GM10248 (cell line): ENCODE results near the gene EIF4EBP2.

Experiments used
- CTCF ChIA-PET: fragments of 300-600 bp; sonication (Branson Sonifier 250); formaldehyde crosslinking; extraction: SDS; loops from one replicate; lab custom pipeline; 2021; ENCODE audit warnings: antibody characterized with exemption; lab: Yijun Ruan, JAX
- POLR2A ChIA-PET: fragments of 350-650 bp; sonication (Branson Sonifier 250); formaldehyde crosslinking; extraction: SDS; loops from one replicate; lab custom pipeline; 2020; ENCODE audit warnings: antibody characterized with exemption; lab: Yijun Ruan, JAX
- DNase-seq: peaks from one replicate; pipeline ENCODE4 v3.0.0; 2012; ENCODE audit errors: extremely low spot score
- TF ChIP-seq, protein P1 (sequence below): IDR thresholded peaks from 2 replicates; pipeline ENCODE4 v1.5.1; 2012; ENCODE audit warnings: mild to moderate bottlenecking, low read depth; ENCODE audit errors: extremely low read depth, missing control alignments, control extremely low read depth

Gene EIF4EBP2

DNA sequence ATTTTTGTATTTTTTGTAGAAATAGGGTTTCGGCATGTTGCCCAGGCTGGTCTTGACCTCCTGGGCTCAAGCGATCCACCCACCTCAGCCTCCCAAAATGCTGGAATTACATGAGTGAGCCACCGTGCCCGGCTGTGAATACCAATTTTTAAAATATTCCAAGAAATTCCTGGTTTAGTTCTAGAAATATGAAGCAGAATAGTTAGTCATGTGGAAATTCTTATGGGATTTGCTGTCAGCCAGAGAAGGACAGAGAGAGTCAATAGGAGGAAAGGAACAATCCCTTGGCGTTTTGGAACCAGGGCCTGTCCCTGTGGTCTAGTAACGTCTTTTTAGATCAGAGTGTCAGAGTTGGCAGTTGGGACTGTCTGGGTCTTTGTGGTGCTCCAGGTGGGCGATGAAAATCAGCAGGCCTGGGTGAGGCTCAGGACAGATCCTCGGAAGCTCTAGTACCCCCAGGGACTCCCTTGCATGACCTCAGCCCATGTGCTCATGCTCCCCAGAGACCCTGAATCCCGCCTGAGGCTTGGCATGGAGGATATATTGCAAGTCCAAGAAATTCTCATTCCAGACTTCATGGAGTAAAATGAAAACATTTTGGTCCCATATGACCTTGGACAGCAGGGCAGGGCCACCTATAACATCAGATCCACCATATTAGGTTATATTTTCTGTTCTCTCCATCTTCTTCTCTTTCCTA lies 29.8 kb downstream of the EIF4EBP2 start:
- no peak for DNase-seq
- ChIA-PET POLR2A (no interaction called here), CTCF (no interaction called here)
- TF ChIP-seq, protein P1, sequence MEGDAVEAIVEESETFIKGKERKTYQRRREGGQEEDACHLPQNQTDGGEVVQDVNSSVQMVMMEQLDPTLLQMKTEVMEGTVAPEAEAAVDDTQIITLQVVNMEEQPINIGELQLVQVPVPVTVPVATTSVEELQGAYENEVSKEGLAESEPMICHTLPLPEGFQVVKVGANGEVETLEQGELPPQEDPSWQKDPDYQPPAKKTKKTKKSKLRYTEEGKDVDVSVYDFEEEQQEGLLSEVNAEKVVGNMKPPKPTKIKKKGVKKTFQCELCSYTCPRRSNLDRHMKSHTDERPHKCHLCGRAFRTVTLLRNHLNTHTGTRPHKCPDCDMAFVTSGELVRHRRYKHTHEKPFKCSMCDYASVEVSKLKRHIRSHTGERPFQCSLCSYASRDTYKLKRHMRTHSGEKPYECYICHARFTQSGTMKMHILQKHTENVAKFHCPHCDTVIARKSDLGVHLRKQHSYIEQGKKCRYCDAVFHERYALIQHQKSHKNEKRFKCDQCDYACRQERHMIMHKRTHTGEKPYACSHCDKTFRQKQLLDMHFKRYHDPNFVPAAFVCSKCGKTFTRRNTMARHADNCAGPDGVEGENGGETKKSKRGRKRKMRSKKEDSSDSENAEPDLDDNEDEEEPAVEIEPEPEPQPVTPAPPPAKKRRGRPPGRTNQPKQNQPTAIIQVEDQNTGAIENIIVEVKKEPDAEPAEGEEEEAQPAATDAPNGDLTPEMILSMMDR, result no peak

DNA sequence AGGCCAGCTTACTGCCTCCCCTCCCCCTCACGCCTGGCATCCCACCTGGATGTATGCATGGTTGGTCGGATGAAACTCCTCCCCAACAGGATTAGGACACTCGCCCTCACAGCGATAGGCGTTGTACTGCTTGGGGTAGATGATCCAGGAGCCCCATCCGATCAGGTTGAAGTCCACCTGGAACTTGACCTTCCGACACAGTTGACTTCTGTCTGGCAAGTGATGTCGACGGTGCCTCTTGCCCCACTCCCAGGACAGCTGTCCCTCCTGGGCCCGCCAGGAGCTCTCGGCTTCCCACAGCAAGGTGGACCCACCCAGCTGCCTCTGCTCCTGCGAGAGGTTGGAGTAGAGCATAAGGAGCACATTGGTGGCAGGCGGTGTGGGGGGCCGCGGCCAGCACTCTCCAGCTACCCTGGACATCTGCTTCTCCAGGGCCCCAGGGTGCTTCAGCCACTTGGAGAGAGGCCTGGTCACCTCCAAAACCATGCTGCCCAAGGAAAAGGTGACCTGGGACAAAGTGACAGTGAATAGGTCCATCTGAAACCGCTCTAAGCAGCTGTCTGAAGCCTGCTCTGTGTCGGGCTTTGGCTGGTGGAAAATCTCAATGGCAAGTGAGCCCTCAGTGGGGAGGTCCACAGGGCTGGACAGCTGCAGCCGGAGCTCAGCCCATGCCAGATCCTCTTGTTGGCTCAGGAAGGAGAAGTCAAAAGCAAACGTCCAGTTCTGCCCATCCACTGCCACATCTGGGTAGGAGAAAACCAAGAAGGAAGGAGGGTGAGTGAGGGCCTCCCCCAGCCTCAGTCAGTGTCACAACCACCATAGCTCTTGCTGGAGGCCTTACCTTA lies 31.5 kb downstream of the EIF4EBP2 start:
- ChIA-PET POLR2A (no interaction called here), CTCF (interaction anchor here (1.6 kb wide), 1 partner anchor 10 kb away, joined by 3 read pairs; no protein-coding TSS in a partner anchor)
- DNase-seq, result no peak
- TF ChIP-seq, protein P1, result no peak

DNA sequence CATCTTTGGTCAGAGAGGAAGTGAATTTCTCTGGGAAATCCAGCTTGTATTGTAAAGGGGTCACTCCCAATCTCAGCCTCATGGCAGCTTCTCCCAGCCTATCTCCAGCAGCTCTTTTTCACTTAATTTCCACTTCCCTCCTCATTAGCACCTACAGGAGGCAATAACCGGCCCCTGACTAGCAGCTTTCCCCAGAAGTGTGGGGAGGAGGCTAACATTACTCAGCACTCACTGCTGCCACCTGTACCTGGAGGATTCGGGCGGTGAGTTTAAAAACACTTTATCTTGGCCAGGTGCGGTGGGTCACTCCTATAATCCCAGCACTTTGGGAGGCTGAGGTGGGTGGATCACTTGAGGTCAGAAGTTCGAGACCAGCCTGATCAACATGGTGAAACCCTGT lies 33.8 kb downstream of the EIF4EBP2 start:
- no peak for DNase-seq
- TF ChIP-seq, protein P1, result no peak
- CTCF ChIA-PET, result interaction anchor here (1.1 kb wide), 2 partner anchors 12 to 23 kb away, joined by 3 to 4 read pairs; no protein-coding TSS in a partner anchor
- POLR2A ChIA-PET, result no interaction called here

DNA sequence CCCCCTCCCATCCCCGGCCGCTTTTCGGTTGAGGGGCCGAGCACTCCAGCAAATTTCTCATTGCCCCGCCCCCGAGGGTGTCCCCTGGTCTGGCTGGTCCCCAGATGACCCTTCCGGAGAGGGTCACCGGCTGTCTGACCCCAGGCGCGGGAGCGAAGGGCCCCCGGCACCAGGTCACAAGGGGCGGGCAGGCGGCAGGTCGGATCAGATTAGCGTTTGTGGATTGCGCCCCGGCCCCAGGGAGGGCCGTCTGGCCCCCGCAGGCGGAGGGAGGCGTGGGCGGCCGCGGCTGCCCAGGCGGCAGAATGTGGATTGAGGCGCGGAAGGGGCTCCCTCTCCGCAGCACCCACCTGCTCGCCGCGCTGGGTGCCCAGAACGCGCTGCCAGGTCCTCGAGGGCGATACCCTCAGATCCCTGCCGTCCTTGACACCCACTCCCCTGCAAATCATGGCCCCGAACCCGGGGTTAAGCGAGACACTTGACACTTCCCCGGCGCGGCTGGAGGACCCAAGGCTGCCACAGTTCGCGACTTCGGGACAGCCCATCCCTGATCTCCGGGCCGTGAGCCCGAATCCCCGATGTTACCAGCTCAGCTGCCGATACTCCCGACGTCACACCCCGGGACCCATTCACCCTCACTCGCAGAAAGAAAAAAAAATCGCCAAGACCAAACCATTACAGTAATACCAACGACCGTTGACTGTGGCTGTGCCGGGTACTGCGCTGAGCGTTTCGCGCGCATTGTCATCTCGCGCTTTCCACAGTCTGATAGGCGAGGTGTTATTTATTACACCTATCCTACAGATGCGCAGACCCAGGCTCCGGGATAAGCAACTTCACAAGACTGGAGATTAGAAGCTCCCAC lies 36.6 kb downstream of the EIF4EBP2 start:
- CTCF ChIA-PET, result no interaction called here
- DNase-seq, result no peak
- TF ChIP-seq, protein P1, result no peak
- POLR2A ChIA-PET, result no interaction called here

DNA sequence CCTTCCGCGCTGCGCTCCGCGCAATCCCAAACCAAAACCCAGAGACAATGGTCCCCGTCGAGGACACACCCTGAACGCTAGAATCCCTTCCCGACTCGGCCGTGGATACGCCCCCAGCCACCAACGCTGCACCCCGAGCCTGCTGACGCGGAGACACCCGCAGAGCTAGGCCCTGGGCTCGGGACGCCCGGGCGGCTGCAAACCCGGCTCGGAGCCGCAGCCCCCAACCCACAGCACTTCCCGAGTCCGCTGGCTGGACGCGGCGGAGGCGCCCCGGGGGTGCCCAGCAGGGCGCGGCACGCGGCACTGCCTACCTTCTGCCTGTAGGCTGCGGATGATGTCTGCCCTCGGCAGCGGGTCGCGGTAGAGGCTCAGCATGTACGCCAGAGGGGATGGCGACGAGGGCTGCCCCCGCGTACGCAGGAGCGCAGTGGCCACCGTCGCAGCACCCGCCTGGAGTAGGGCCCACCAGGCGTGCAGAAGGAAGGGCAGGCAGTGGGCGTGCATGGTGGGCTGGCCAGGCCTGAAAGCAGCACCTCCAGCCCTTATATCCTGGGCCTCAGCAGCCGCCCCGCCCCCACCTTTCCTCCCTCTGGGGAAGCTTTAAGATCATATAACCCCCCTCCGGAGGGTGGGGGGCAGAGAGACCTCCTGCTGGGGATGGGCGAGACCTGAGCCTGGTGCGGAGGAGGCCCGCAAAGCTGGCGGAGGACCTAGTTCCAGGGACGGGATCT lies 37.4 kb downstream of the EIF4EBP2 start, which contains the start of gene NODAL:
Gene NODAL (minus strand): TSS at position 521 of the 734 bp plus-strand sequence. CDS start 14 bp downstream, at position 507.
- ChIA-PET CTCF (interaction anchor here (1.6 kb wide), 1 partner anchor 16 kb away, joined by 3 read pairs; no protein-coding TSS in a partner anchor), POLR2A (no interaction called here)
- TF ChIP-seq, protein P1, result no peak
- no peak for DNase-seq

DNA sequence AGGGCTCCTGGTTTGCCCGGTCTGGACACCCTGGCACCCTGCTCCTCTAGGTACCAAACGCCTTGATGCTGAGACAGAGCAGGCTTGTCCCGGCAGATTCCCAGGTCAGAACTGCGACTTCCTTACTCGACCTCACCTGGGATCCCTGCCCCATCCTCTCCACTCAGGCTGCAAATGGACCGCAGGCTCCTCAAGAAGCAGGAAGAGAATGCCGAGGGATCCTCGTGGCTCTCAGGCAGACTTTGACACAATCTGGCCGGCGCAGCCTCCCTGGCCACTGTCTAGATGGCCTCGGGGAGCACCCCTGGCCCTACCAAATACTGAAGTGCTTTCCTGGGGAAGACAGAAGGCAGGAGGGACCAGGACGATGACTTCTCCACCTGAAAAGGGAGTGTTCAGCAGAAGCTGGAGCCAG lies 38.0 kb downstream of the EIF4EBP2 start:
- ChIA-PET CTCF (interaction anchor here (1.2 to 1.6 kb wide), 3 partner anchors 11 to 19 kb away, joined by 3 to 6 read pairs (median 3); no protein-coding TSS in a partner anchor), POLR2A (no interaction called here)
- DNase-seq, result no peak
- TF ChIP-seq, protein P1, result no peak
